ENCODE data around the gene ZSCAN5B.

DNA sequence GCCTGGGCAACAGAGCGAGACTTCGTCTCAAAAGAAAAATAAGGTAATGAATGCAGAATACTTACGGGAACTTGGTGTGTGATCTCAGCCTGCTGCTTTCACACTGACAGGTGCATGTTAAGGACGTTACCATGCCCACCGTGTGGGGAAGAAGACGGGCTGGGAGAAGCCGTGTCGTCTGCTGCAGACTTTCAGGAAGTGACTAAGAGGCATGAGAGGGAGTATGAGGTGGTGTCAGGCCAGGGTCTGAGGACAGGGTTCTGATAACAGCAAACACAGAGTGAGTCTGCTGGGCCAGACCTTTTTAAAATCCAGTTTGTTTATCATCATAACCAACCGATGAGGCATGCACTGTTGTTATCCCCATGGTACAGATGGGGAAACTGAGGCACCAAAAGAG lies 35.3 kb downstream of the ZSCAN5B start:
- TF ChIP-seq, protein P1, sequence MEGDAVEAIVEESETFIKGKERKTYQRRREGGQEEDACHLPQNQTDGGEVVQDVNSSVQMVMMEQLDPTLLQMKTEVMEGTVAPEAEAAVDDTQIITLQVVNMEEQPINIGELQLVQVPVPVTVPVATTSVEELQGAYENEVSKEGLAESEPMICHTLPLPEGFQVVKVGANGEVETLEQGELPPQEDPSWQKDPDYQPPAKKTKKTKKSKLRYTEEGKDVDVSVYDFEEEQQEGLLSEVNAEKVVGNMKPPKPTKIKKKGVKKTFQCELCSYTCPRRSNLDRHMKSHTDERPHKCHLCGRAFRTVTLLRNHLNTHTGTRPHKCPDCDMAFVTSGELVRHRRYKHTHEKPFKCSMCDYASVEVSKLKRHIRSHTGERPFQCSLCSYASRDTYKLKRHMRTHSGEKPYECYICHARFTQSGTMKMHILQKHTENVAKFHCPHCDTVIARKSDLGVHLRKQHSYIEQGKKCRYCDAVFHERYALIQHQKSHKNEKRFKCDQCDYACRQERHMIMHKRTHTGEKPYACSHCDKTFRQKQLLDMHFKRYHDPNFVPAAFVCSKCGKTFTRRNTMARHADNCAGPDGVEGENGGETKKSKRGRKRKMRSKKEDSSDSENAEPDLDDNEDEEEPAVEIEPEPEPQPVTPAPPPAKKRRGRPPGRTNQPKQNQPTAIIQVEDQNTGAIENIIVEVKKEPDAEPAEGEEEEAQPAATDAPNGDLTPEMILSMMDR (IDR thresholded peaks at IDR 0.05; ENCODE audit: poor library complexity, severe bottlenecking): no peak
- TF ChIP-seq MXI1 (conservative IDR thresholded peaks at IDR 0.05; ENCODE audit: poor library complexity, severe bottlenecking): no peak
- TF ChIP-seq SMC3 (conservative IDR thresholded peaks at IDR 0.05; ENCODE audit: poor library complexity): no peak
- TF ChIP-seq, protein P2, sequence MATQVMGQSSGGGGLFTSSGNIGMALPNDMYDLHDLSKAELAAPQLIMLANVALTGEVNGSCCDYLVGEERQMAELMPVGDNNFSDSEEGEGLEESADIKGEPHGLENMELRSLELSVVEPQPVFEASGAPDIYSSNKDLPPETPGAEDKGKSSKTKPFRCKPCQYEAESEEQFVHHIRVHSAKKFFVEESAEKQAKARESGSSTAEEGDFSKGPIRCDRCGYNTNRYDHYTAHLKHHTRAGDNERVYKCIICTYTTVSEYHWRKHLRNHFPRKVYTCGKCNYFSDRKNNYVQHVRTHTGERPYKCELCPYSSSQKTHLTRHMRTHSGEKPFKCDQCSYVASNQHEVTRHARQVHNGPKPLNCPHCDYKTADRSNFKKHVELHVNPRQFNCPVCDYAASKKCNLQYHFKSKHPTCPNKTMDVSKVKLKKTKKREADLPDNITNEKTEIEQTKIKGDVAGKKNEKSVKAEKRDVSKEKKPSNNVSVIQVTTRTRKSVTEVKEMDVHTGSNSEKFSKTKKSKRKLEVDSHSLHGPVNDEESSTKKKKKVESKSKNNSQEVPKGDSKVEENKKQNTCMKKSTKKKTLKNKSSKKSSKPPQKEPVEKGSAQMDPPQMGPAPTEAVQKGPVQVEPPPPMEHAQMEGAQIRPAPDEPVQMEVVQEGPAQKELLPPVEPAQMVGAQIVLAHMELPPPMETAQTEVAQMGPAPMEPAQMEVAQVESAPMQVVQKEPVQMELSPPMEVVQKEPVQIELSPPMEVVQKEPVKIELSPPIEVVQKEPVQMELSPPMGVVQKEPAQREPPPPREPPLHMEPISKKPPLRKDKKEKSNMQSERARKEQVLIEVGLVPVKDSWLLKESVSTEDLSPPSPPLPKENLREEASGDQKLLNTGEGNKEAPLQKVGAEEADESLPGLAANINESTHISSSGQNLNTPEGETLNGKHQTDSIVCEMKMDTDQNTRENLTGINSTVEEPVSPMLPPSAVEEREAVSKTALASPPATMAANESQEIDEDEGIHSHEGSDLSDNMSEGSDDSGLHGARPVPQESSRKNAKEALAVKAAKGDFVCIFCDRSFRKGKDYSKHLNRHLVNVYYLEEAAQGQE (IDR thresholded peaks at IDR 0.05; ENCODE audit: borderline replicate concordance): no peak
- no peak for TF ChIP-seq EZH2 (IDR thresholded peaks at IDR 0.05; ENCODE audit: borderline replicate concordance, insufficient read depth, low read length, poor library complexity, severe bottlenecking)
- no peak for TF ChIP-seq EP300 (conservative IDR thresholded peaks at IDR 0.05; ENCODE audit: poor library complexity, severe bottlenecking)
- TF ChIP-seq TAF1 (IDR thresholded peaks at IDR 0.05; ENCODE audit: low read depth): no peak
- no peak for TF ChIP-seq RAD21 (conservative IDR thresholded peaks at IDR 0.05)
